ENCODE results near the gene MOSMO.

Gene MOSMO

GRCh38 chr16:21982108-21982507 is 25.8 kb upstream of the MOSMO start:
- H3K36me3 ChIP-seq (replicated peaks; ENCODE audit: low read depth, low read length), result peaks cover 76% of the 10 kb centered on the region
- no peaks in the 10 kb centered on the region for H3K4me1 ChIP-seq (ENCODE audit: low read length)
- H4K20me1 ChIP-seq (ENCODE audit: insufficient read depth, low read length), result no peaks in the 10 kb centered on the region; the same call in 1 of the 2 replicates
- H3K9ac ChIP-seq (ENCODE audit: low read length), result no peak overlapping the region
- TF ChIP-seq EZH2phosphoT487 (IDR thresholded peaks at IDR 0.05; ENCODE audit: low read depth) (no peak), CTCF (IDR thresholded peaks at IDR 0.05; ENCODE audit: low read depth, low read length) (no peak)
- H3K4me3 ChIP-seq (ENCODE audit: low read length), result no peak overlapping the region
- H3K79me2 ChIP-seq (ENCODE audit: low read length), result no peaks in the 10 kb centered on the region
- no peaks in the 10 kb centered on the region for H3K27me3 ChIP-seq (ENCODE audit: low read depth, low read length)
- H3K27ac ChIP-seq (ENCODE audit: low read length), result no peak overlapping the region
- H3K9me3 ChIP-seq (ENCODE audit: insufficient read depth, low read length), result no peaks in the 10 kb centered on the region
- H3K4me2 ChIP-seq (ENCODE audit: low read length), result no peak overlapping the region
- no peak overlapping the region for H2AFZ ChIP-seq (ENCODE audit: low read depth, low read length)

- no peak for TF ChIP-seq EZH2phosphoT487 (IDR thresholded peaks at IDR 0.05; ENCODE audit: low read depth)
- no peak for TF ChIP-seq CTCF (IDR thresholded peaks at IDR 0.05; ENCODE audit: low read depth, low read length)
- Histone ChIP-seq H3K36me3 (replicated peaks; ENCODE audit: low read depth, low read length) (peaks cover 56% of the 10 kb centered on the region), H3K27ac (ENCODE audit: low read length) (no peak overlapping the region)
Measured at GRCh38 chr16:21984062-21984461, 23.8 kb upstream of the MOSMO start.

GRCh38 chr16:21985524-21985923 is 22.4 kb upstream of the MOSMO start:
- Histone ChIP-seq H3K9ac (ENCODE audit: low read length) (no peak overlapping the region), H3K27ac (ENCODE audit: low read length) (no peak overlapping the region), H3K9me3 (ENCODE audit: insufficient read depth, low read length) (no peaks in the 10 kb centered on the region), H3K27me3 (ENCODE audit: low read depth, low read length) (no peaks in the 10 kb centered on the region), H3K4me1 (ENCODE audit: low read length) (no peaks in the 10 kb centered on the region), H3K4me2 (ENCODE audit: low read length) (no peak overlapping the region), H3K4me3 (ENCODE audit: low read length) (no peak overlapping the region), H4K20me1 (ENCODE audit: insufficient read depth, low read length) (no peaks in the 10 kb centered on the region), H2AFZ (ENCODE audit: low read depth, low read length) (no peak overlapping the region), H3K36me3 (replicated peaks; ENCODE audit: low read depth, low read length) (peaks cover 41% of the 10 kb centered on the region), H3K79me2 (ENCODE audit: low read length) (no peaks in the 10 kb centered on the region)
- TF ChIP-seq EZH2phosphoT487 (IDR thresholded peaks at IDR 0.05; ENCODE audit: low read depth) (no peak), CTCF (IDR thresholded peaks at IDR 0.05; ENCODE audit: low read depth, low read length) (no peak)

More at GRCh38 chr16:21984062-21984461, 23.8 kb upstream of the MOSMO start:
- no peak overlapping the region for H3K9ac ChIP-seq (ENCODE audit: low read length)
- H3K4me1 ChIP-seq (ENCODE audit: low read length), result no peaks in the 10 kb centered on the region
- H4K20me1 ChIP-seq (ENCODE audit: insufficient read depth, low read length), result no peaks in the 10 kb centered on the region
- H3K4me3 ChIP-seq (ENCODE audit: low read length), result no peak overlapping the region
- no peak overlapping the region for H3K4me2 ChIP-seq (ENCODE audit: low read length)
- H3K27me3 ChIP-seq (ENCODE audit: low read depth, low read length), result no peaks in the 10 kb centered on the region
- no peaks in the 10 kb centered on the region for H3K79me2 ChIP-seq (ENCODE audit: low read length)
- no peaks in the 10 kb centered on the region for H3K9me3 ChIP-seq (ENCODE audit: insufficient read depth, low read length)
- no peak overlapping the region for H2AFZ ChIP-seq (ENCODE audit: low read depth, low read length)

- Histone ChIP-seq H3K9ac (ENCODE audit: low read length) (no peak overlapping the region), H3K4me2 (ENCODE audit: low read length) (no peak overlapping the region), H3K79me2 (ENCODE audit: low read length) (no peaks in the 10 kb centered on the region), H3K27me3 (ENCODE audit: low read depth, low read length) (no peaks in the 10 kb centered on the region), H3K4me1 (ENCODE audit: low read length) (no peaks in the 10 kb centered on the region), H3K27ac (ENCODE audit: low read length) (no peak overlapping the region), H3K9me3 (ENCODE audit: insufficient read depth, low read length) (no peaks in the 10 kb centered on the region), H3K4me3 (ENCODE audit: low read length) (no peak overlapping the region), H3K36me3 (replicated peaks; ENCODE audit: low read depth, low read length) (peaks cover 33% of the 10 kb centered on the region), H2AFZ (ENCODE audit: low read depth, low read length) (no peak overlapping the region), H4K20me1 (ENCODE audit: insufficient read depth, low read length) (no peaks in the 10 kb centered on the region)
- TF ChIP-seq EZH2phosphoT487 (IDR thresholded peaks at IDR 0.05; ENCODE audit: low read depth) (no peak), CTCF (IDR thresholded peaks at IDR 0.05; ENCODE audit: low read depth, low read length) (no peak)
Measured at GRCh38 chr16:21986692-21987246, 21.1 kb upstream of the MOSMO start.
